HEK293 (cell line): ENCODE results near the gene ANP32B.

Source experiments
- CTCF ChIA-PET: fragments of 350-600 bp; formaldehyde crosslinking; extraction: SDS; loops from one replicate; lab custom pipeline; 2021; ENCODE audit warnings: antibody characterized with exemption; lab: Yijun Ruan, JAX
- POLR2A ChIA-PET: fragments of 300-600 bp; formaldehyde crosslinking; extraction: SDS; loops from one replicate; lab custom pipeline; 2020; ENCODE audit warnings: antibody characterized with exemption, inconsistent platforms; lab: Yijun Ruan, JAX
- H3K27ac ChIP-seq: fragments of 200-500 bp; sonication (Bioruptor generic); 2 replicates; pipeline ENCODE4 v1.5.1; 2014; ENCODE audit warnings: low read depth, low read length, control low read depth, inconsistent platforms; ENCODE audit errors: extremely low read depth
- H3K36me3 ChIP-seq, 2 experiments: fragments of 200-500 bp in 1 of 2; sonication (Bioruptor generic) in 1 of 2; 1 replicate in 1 of 2; 2 replicates in 1 of 2; pipeline ENCODE4 v1.5.1; 2014 to 2017; ENCODE audit warnings: inconsistent platforms in 2 of 2, low read length in 2 of 2; ENCODE audit not compliant: control insufficient read depth in 2 of 2, insufficient read depth in 1 of 2
- H3K4me1 ChIP-seq: fragments of 200-500 bp; sonication (Bioruptor generic); 2 replicates; pipeline ENCODE4 v1.5.1; 2014; ENCODE audit warnings: mild to moderate bottlenecking, low read length, inconsistent platforms; ENCODE audit not compliant: control insufficient read depth, insufficient read depth
- H3K4me3 ChIP-seq: 2 replicates; pipeline ENCODE4 v1.5.1; 2011; ENCODE audit warnings: low read depth, mild to moderate bottlenecking, control low read depth, low read length, moderate library complexity
- H3K9me3 ChIP-seq: fragments of 200-500 bp; sonication (Bioruptor generic); 2 replicates; pipeline ENCODE4 v1.5.1; 2014; ENCODE audit warnings: low read depth, low read length, inconsistent platforms; ENCODE audit not compliant: control insufficient read depth, insufficient read depth
- GFI1B ChIP-seq: fragments of 450-650 bp; formaldehyde crosslinking; IDR thresholded peaks from 2 replicates; pipeline ENCODE4 v1.5.1; 2016; ENCODE audit warnings: missing biosample characterization, missing genetic modification characterization
- SETDB1 ChIP-seq: IDR thresholded peaks from one replicate; pipeline ENCODE4 v1.6.1; 2017; ENCODE audit warnings: mild to moderate bottlenecking, low read length, moderate library complexity, mixed read lengths; ENCODE audit not compliant: insufficient read length
- SP3 ChIP-seq: fragments of 450-650 bp; formaldehyde crosslinking; IDR thresholded peaks from 2 replicates; pipeline ENCODE4 v1.5.1; 2016; ENCODE audit warnings: missing biosample characterization, missing genetic modification characterization
- ZFP3 ChIP-seq: fragments of 450-650 bp; formaldehyde crosslinking; IDR thresholded peaks from 2 replicates; pipeline ENCODE4 v1.5.1; 2016; ENCODE audit warnings: low read depth, missing biosample characterization, missing genetic modification characterization
- ZNF223 ChIP-seq: fragments of 450-650 bp; formaldehyde crosslinking; IDR thresholded peaks from 2 replicates; pipeline ENCODE4 v1.5.1; 2016; ENCODE audit warnings: missing biosample characterization, missing genetic modification characterization
- ZNF350 ChIP-seq: fragments of 450-650 bp; formaldehyde crosslinking; IDR thresholded peaks from 2 replicates; pipeline ENCODE4 v1.5.0; 2017; ENCODE audit warnings: missing biosample characterization, mild to moderate bottlenecking, missing genetic modification characterization
- ZNF37A ChIP-seq: fragments of 450-650 bp; IDR thresholded peaks from 2 replicates; pipeline ENCODE4 v1.5.1; 2018; ENCODE audit warnings: missing biosample characterization, missing genetic modification characterization
- ZNF426 ChIP-seq: fragments of 450-650 bp; formaldehyde crosslinking; IDR thresholded peaks from 2 replicates; pipeline ENCODE4 v1.5.1; 2017; ENCODE audit warnings: missing biosample characterization, missing genetic modification characterization, mild to moderate bottlenecking, inconsistent platforms, moderate library complexity
- ZNF48 ChIP-seq: fragments of 450-650 bp; formaldehyde crosslinking; IDR thresholded peaks from 2 replicates; pipeline ENCODE4 v1.5.1; 2016; ENCODE audit warnings: missing biosample characterization, missing genetic modification characterization
- ZNF624 ChIP-seq: fragments of 450-650 bp; formaldehyde crosslinking; IDR thresholded peaks from 2 replicates; pipeline ENCODE4 v1.5.1; 2017; ENCODE audit warnings: missing biosample characterization, missing genetic modification characterization
- ZNF830 ChIP-seq: fragments of 450-650 bp; IDR thresholded peaks from 2 replicates; pipeline ENCODE4 v1.5.0; 2018; ENCODE audit warnings: missing biosample characterization, missing genetic modification characterization, low read depth, mild to moderate bottlenecking, moderate library complexity
- TF ChIP-seq, protein P1 (sequence below): fragments of 450-650 bp; formaldehyde crosslinking; IDR thresholded peaks from 2 replicates; pipeline ENCODE4 v1.5.0; 2017; ENCODE audit warnings: missing biosample characterization, missing genetic modification characterization, borderline replicate concordance
- TF ChIP-seq, protein P2 (sequence below): fragments of 450-650 bp; formaldehyde crosslinking; IDR thresholded peaks from 2 replicates; pipeline ENCODE4 v1.5.1; 2017; ENCODE audit warnings: missing biosample characterization, missing genetic modification characterization
- TF ChIP-seq, protein P3 (sequence below): fragments of 450-650 bp; formaldehyde crosslinking; IDR thresholded peaks from 2 replicates; pipeline ENCODE4 v1.5.1; 2016; ENCODE audit warnings: missing biosample characterization, missing genetic modification characterization
- TF ChIP-seq, protein P4 (sequence below): fragments of 450-650 bp; formaldehyde crosslinking; IDR thresholded peaks from 2 replicates; pipeline ENCODE4 v1.5.1; 2017; ENCODE audit warnings: missing biosample characterization, mild to moderate bottlenecking, missing genetic modification characterization, moderate library complexity
- TF ChIP-seq, protein P5 (sequence below): fragments of 450-650 bp; formaldehyde crosslinking; IDR thresholded peaks from 2 replicates; pipeline ENCODE4 v1.5.1; 2016; ENCODE audit warnings: missing biosample characterization, missing genetic modification characterization, borderline replicate concordance
- TF ChIP-seq, protein P6 (sequence below): fragments of 450-650 bp; formaldehyde crosslinking; IDR thresholded peaks from 2 replicates; pipeline ENCODE4 v1.5.1; 2016; ENCODE audit warnings: missing biosample characterization, missing genetic modification characterization
- TF ChIP-seq, protein P7 (sequence below): fragments of 450-650 bp; formaldehyde crosslinking; optimal IDR thresholded peaks from 2 replicates; pipeline ENCODE3; 2016; ENCODE audit warnings: missing biosample characterization, mild to moderate bottlenecking, missing genetic modification characterization
- TF ChIP-seq, protein P8 (sequence below): fragments of 450-650 bp; formaldehyde crosslinking; conservative IDR thresholded peaks from 2 replicates; pipeline ENCODE4 v1.5.1; 2016; ENCODE audit warnings: low read depth, missing biosample characterization, missing genetic modification characterization

ANP32B gene

DNA sequence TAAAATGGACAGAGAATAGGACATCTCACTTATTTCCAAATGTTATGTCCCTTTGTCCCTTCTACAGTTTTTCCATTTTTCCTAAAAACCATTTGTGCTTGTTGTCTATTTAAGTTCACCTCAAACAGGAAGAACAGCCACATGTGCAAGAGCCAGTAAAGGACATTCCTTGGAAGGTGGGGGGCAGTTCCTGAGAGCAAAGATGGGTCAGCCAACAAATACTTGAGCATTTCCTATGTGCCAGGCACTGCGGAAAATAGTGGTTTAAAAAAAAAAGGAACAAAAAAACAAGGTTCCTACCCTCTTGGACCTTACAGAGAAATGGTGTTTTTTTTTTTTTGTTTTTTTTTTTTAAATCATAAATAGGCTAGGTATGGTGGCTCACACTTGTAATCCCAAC is 26.8 kb downstream of the ANP32B start:
- ChIA-PET POLR2A (interaction anchor here (0.7 to 1.0 kb wide), 2 partner anchors 27 to 327 kb away, joined by 3 read pairs; partner anchors contain the start of gene ANP32B), CTCF (no interaction called here)
- H3K27ac ChIP-seq = no peak overlapping the region
- H3K4me3 ChIP-seq = no peak overlapping the region
- H3K9me3 ChIP-seq = no peaks in the 10 kb centered on the region
- peaks cover 41 to 99% of the 10 kb centered on the region in 2 experiments for H3K36me3 ChIP-seq
- H3K4me1 ChIP-seq = no peaks in the 10 kb centered on the region
- TF ChIP-seq ZFP3 = no peak
- TF ChIP-seq ZNF624 (tag by site-specific recombination) = no peak
- TF ChIP-seq ZNF426 (tag by site-specific recombination) = no peak
- TF ChIP-seq GFI1B (tag by site-specific recombination) = no peak
- TF ChIP-seq, protein P1, sequence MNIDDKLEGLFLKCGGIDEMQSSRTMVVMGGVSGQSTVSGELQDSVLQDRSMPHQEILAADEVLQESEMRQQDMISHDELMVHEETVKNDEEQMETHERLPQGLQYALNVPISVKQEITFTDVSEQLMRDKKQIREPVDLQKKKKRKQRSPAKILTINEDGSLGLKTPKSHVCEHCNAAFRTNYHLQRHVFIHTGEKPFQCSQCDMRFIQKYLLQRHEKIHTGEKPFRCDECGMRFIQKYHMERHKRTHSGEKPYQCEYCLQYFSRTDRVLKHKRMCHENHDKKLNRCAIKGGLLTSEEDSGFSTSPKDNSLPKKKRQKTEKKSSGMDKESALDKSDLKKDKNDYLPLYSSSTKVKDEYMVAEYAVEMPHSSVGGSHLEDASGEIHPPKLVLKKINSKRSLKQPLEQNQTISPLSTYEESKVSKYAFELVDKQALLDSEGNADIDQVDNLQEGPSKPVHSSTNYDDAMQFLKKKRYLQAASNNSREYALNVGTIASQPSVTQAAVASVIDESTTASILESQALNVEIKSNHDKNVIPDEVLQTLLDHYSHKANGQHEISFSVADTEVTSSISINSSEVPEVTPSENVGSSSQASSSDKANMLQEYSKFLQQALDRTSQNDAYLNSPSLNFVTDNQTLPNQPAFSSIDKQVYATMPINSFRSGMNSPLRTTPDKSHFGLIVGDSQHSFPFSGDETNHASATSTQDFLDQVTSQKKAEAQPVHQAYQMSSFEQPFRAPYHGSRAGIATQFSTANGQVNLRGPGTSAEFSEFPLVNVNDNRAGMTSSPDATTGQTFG = no peak
- TF ChIP-seq, protein P2, sequence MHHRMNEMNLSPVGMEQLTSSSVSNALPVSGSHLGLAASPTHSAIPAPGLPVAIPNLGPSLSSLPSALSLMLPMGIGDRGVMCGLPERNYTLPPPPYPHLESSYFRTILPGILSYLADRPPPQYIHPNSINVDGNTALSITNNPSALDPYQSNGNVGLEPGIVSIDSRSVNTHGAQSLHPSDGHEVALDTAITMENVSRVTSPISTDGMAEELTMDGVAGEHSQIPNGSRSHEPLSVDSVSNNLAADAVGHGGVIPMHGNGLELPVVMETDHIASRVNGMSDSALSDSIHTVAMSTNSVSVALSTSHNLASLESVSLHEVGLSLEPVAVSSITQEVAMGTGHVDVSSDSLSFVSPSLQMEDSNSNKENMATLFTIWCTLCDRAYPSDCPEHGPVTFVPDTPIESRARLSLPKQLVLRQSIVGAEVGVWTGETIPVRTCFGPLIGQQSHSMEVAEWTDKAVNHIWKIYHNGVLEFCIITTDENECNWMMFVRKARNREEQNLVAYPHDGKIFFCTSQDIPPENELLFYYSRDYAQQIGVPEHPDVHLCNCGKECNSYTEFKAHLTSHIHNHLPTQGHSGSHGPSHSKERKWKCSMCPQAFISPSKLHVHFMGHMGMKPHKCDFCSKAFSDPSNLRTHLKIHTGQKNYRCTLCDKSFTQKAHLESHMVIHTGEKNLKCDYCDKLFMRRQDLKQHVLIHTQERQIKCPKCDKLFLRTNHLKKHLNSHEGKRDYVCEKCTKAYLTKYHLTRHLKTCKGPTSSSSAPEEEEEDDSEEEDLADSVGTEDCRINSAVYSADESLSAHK (tag by site-specific recombination) = no peak
- TF ChIP-seq ZNF830 (tag by site-specific recombination) = no peak
- TF ChIP-seq, protein P3, sequence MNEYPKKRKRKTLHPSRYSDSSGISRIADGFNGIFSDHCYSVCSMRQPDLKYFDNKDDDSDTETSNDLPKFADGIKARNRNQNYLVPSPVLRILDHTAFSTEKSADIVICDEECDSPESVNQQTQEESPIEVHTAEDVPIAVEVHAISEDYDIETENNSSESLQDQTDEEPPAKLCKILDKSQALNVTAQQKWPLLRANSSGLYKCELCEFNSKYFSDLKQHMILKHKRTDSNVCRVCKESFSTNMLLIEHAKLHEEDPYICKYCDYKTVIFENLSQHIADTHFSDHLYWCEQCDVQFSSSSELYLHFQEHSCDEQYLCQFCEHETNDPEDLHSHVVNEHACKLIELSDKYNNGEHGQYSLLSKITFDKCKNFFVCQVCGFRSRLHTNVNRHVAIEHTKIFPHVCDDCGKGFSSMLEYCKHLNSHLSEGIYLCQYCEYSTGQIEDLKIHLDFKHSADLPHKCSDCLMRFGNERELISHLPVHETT (tag by site-specific recombination) = no peak
- TF ChIP-seq, protein P4, sequence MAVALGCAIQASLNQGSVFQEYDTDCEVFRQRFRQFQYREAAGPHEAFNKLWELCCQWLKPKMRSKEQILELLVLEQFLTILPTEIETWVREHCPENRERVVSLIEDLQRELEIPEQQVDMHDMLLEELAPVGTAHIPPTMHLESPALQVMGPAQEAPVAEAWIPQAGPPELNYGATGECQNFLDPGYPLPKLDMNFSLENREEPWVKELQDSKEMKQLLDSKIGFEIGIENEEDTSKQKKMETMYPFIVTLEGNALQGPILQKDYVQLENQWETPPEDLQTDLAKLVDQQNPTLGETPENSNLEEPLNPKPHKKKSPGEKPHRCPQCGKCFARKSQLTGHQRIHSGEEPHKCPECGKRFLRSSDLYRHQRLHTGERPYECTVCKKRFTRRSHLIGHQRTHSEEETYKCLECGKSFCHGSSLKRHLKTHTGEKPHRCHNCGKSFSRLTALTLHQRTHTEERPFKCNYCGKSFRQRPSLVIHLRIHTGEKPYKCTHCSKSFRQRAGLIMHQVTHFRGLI = no peak
- TF ChIP-seq, protein P5, sequence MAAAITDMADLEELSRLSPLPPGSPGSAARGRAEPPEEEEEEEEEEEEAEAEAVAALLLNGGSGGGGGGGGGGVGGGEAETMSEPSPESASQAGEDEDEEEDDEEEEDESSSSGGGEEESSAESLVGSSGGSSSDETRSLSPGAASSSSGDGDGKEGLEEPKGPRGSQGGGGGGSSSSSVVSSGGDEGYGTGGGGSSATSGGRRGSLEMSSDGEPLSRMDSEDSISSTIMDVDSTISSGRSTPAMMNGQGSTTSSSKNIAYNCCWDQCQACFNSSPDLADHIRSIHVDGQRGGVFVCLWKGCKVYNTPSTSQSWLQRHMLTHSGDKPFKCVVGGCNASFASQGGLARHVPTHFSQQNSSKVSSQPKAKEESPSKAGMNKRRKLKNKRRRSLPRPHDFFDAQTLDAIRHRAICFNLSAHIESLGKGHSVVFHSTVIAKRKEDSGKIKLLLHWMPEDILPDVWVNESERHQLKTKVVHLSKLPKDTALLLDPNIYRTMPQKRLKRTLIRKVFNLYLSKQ (tag by site-specific recombination) = no peak
- TF ChIP-seq, protein P6, sequence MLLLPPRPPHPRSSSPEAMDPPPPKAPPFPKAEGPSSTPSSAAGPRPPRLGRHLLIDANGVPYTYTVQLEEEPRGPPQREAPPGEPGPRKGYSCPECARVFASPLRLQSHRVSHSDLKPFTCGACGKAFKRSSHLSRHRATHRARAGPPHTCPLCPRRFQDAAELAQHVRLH (tag by site-specific recombination) = no peak
- TF ChIP-seq, protein P7, sequence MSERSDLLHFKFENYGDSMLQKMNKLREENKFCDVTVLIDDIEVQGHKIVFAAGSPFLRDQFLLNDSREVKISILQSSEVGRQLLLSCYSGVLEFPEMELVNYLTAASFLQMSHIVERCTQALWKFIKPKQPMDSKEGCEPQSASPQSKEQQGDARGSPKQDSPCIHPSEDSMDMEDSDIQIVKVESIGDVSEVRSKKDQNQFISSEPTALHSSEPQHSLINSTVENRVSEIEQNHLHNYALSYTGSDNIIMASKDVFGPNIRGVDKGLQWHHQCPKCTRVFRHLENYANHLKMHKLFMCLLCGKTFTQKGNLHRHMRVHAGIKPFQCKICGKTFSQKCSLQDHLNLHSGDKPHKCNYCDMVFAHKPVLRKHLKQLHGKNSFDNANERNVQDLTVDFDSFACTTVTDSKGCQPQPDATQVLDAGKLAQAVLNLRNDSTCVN = no peak
- TF ChIP-seq, all 188 proteins: peak for 0

DNA sequence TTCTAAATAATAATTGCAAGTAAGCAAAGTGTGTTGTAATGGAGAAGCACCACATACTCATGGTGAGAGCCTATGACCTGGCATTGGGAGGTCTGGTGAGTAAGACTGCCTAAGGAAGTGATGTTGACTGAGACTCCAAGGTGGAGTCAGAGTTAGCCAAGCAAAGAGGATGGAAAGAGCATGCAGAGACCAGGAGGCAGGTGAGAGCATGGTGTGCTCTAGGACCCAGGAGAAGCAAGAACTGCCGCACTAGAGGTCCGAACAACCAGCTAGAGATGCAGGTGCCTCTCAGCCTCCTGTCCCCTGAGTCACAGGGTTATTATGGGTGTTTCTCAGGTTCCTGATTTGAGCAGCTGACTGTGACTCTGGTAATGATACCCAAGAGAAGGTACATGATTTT is 27.3 kb downstream of the ANP32B start:
- Histone ChIP-seq H3K27ac (no peak overlapping the region), H3K9me3 (no peaks in the 10 kb centered on the region), H3K36me3 (peaks cover 46 to 99% of the 10 kb centered on the region in 2 experiments), H3K4me3 (no peak overlapping the region), H3K4me1 (no peaks in the 10 kb centered on the region)
- ChIA-PET CTCF (interaction anchor here (1.2 kb wide), 1 partner anchor 23 kb away, joined by 3 read pairs; no protein-coding TSS in a partner anchor), POLR2A (interaction anchor here (0.7 to 1.0 kb wide), 2 partner anchors 28 to 327 kb away, joined by 3 read pairs; partner anchors contain the start of gene ANP32B)
- TF ChIP-seq, protein P8, sequence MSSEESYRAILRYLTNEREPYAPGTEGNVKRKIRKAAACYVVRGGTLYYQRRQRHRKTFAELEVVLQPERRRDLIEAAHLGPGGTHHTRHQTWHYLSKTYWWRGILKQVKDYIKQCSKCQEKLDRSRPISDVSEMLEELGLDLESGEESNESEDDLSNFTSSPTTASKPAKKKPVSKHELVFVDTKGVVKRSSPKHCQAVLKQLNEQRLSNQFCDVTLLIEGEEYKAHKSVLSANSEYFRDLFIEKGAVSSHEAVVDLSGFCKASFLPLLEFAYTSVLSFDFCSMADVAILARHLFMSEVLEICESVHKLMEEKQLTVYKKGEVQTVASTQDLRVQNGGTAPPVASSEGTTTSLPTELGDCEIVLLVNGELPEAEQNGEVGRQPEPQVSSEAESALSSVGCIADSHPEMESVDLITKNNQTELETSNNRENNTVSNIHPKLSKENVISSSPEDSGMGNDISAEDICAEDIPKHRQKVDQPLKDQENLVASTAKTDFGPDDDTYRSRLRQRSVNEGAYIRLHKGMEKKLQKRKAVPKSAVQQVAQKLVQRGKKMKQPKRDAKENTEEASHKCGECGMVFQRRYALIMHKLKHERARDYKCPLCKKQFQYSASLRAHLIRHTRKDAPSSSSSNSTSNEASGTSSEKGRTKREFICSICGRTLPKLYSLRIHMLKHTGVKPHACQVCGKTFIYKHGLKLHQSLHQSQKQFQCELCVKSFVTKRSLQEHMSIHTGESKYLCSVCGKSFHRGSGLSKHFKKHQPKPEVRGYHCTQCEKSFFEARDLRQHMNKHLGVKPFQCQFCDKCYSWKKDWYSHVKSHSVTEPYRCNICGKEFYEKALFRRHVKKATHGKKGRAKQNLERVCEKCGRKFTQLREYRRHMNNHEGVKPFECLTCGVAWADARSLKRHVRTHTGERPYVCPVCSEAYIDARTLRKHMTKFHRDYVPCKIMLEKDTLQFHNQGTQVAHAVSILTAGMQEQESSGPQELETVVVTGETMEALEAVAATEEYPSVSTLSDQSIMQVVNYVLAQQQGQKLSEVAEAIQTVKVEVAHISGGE (tag by site-specific recombination) = no peak
- TF ChIP-seq SETDB1 = no peak
- TF ChIP-seq ZNF350 = no peak
- TF ChIP-seq SP3 = no peak
- no peak for TF ChIP-seq ZNF48 (tag by site-specific recombination)
- TF ChIP-seq ZNF223 (tag by site-specific recombination) = no peak
- no peak for TF ChIP-seq ZNF37A (tag by site-specific recombination)
